ENCODE data around the gene WDR27. TPM values are rescaled to one million over a fixed set of nuclear protein-coding genes. Genes with fewer than 3 reads are reported as not detected.

Gene WDR27
- polyA plus RNA-seq, 3 donors = 0.95 to 20.5 (median 2.0) TPM

DNA sequence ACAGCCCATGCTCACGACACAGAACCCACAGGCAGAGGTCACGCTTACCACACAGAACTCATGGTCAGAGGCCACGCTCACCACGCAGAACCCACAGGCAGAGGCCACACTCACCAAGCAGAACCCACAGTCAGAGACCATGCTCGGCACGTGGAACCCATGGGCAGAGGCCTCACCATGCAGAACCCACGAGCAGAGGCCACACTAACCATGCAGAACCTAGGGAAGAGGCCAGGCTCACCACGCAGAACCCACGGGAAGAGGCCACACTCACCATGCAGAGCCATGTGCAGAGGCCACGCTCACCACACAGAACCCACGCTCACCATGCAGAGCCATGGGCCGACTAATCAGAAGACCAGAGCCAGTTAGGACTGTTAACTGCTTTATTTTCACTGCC, 245.0 kb downstream of the WDR27 start:
- H3K4me1 ChIP-seq (ENCODE audit: control insufficient read depth in 1 of 2, insufficient read depth in 2 of 2, low read length in 2 of 2) = no peaks in the 10 kb centered on the region
- no peaks in the 10 kb centered on the region for H3K27me3 Mint-ChIP-seq (ENCODE audit: low read depth in 3 of 3)
- H3K4me2 ChIP-seq (replicated peaks; ENCODE audit: extremely low read depth, low read length, poor library complexity, severe bottlenecking) = no peak overlapping the region
- H3K4me1 Mint-ChIP-seq = no peaks in the 10 kb centered on the region
- H3K4me3 Mint-ChIP-seq = no peak overlapping the region
- TF ChIP-seq, protein P1, sequence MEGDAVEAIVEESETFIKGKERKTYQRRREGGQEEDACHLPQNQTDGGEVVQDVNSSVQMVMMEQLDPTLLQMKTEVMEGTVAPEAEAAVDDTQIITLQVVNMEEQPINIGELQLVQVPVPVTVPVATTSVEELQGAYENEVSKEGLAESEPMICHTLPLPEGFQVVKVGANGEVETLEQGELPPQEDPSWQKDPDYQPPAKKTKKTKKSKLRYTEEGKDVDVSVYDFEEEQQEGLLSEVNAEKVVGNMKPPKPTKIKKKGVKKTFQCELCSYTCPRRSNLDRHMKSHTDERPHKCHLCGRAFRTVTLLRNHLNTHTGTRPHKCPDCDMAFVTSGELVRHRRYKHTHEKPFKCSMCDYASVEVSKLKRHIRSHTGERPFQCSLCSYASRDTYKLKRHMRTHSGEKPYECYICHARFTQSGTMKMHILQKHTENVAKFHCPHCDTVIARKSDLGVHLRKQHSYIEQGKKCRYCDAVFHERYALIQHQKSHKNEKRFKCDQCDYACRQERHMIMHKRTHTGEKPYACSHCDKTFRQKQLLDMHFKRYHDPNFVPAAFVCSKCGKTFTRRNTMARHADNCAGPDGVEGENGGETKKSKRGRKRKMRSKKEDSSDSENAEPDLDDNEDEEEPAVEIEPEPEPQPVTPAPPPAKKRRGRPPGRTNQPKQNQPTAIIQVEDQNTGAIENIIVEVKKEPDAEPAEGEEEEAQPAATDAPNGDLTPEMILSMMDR (IDR thresholded peaks at IDR 0.05) = no peak
- H2AFZ ChIP-seq (ENCODE audit: insufficient read depth, low read depth, low read length, poor library complexity, severe bottlenecking) = no peak overlapping the region
- H3K36me3 Mint-ChIP-seq = no peaks in the 10 kb centered on the region
- peaks cover 13 to 25% (median 17%) of the 10 kb centered on the region in 7 donors for H3K9me3 Mint-ChIP-seq
- H3K27me3 ChIP-seq (ENCODE audit: control insufficient read depth in 2 of 2, insufficient read depth in 2 of 2, low read length in 2 of 2) = no peaks in the 10 kb centered on the region
- H3K27ac ChIP-seq (ENCODE audit: low read depth in 1 of 2, low read length in 2 of 2) = no peak overlapping the region
- H3K79me2 ChIP-seq (ENCODE audit: insufficient read depth, low read length) = no peaks in the 10 kb centered on the region
- DNase-seq = no peak
- no peak overlapping the region for H3K9ac ChIP-seq (ENCODE audit: insufficient read depth, low read length, poor library complexity, severe bottlenecking)
- 95% methylated on average over 9 of the region's 12 CpGs for WGBS (ENCODE audit: insufficient coverage)
- H3K36me3 ChIP-seq (replicated peaks in 1 of 2; ENCODE audit: control insufficient read depth in 1 of 2, insufficient read depth in 2 of 2, low read length in 2 of 2) = no peaks in the 10 kb centered on the region
- no peak overlapping the region for H3K27ac Mint-ChIP-seq
- intact Hi-C loops (cut with micrococcal nuclease) = no loop called here
- H4K20me1 ChIP-seq (ENCODE audit: insufficient read depth, low read length) = no peaks in the 10 kb centered on the region
- H3K9me3 ChIP-seq (replicated peaks in 1 of 2; ENCODE audit: control insufficient read depth in 1 of 2, insufficient read depth in 1 of 2, low read length in 2 of 2) = peaks cover 14 to 36% of the 10 kb centered on the region in 2 donors
- no peak overlapping the region for H3K4me3 ChIP-seq (replicated peaks in 1 of 3; ENCODE audit: low read depth in 2 of 3, low read length in 3 of 3)

DNA sequence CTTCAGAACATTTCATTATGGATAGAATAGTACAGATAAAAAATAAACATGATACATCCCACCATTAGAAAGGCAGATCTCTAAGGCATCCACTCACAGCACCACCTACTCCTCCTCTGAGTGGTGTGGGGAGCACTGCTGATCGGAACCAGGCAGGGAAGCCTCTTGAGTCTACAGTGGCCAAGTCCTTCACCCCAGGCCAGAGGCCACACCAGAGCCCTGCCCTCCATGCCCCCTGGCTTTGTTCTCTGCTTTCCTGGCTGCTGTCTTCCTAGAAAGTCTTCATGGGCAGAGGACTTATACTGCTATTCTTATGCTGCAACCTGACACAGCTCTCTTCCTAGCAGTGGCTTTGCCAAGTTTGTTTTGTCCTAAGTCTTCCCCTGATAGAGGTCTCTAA, 246.4 kb downstream of the WDR27 start:
- DNase-seq = no peak
- Histone ChIP-seq H3K9me3 (replicated peaks in 1 of 2; ENCODE audit: control insufficient read depth in 1 of 2, insufficient read depth in 1 of 2, low read length in 2 of 2) (peaks cover 14 to 36% of the 10 kb centered on the region in 2 donors), H3K4me1 (ENCODE audit: control insufficient read depth in 1 of 2, insufficient read depth in 2 of 2, low read length in 2 of 2) (no peaks in the 10 kb centered on the region), H3K27ac (ENCODE audit: low read depth in 1 of 2, low read length in 2 of 2) (no peak overlapping the region), H3K4me3 (replicated peaks in 1 of 3; ENCODE audit: low read depth in 2 of 3, low read length in 3 of 3) (no peak overlapping the region), H3K4me2 (replicated peaks; ENCODE audit: extremely low read depth, low read length, poor library complexity, severe bottlenecking) (no peak overlapping the region), H3K79me2 (ENCODE audit: insufficient read depth, low read length) (no peaks in the 10 kb centered on the region), H2AFZ (ENCODE audit: insufficient read depth, low read depth, low read length, poor library complexity, severe bottlenecking) (no peak overlapping the region), H3K36me3 (replicated peaks in 1 of 2; ENCODE audit: control insufficient read depth in 1 of 2, insufficient read depth in 2 of 2, low read length in 2 of 2) (no peaks in the 10 kb centered on the region), H3K27me3 (ENCODE audit: control insufficient read depth in 2 of 2, insufficient read depth in 2 of 2, low read length in 2 of 2) (no peaks in the 10 kb centered on the region), H3K9ac (ENCODE audit: insufficient read depth, low read length, poor library complexity, severe bottlenecking) (no peak overlapping the region), H4K20me1 (ENCODE audit: insufficient read depth, low read length) (no peaks in the 10 kb centered on the region)
- TF ChIP-seq, protein P1 (IDR thresholded peaks at IDR 0.05) = no peak
- peaks cover 12 to 25% (median 15%) of the 10 kb centered on the region in 7 donors for H3K9me3 Mint-ChIP-seq
- H3K27me3 Mint-ChIP-seq (ENCODE audit: low read depth in 3 of 3) = no peaks in the 10 kb centered on the region
- intact Hi-C loops (cut with micrococcal nuclease) = no loop called here
- peak overlapping the region in 1 of 7 donors; percentile 45 for H3K27ac Mint-ChIP-seq
- 91% methylated on average over 1 of the region's 1 CpG for WGBS (ENCODE audit: insufficient coverage)
- H3K4me1 Mint-ChIP-seq = no peaks in the 10 kb centered on the region
- no peaks in the 10 kb centered on the region for H3K36me3 Mint-ChIP-seq
- H3K4me3 Mint-ChIP-seq = no peak overlapping the region

Measured in CD14-positive monocyte (primary cell).